HepG2 (cell line): Measurements from ENCODE around the gene CATSPERD. TPM values are rescaled to one million over a fixed set of nuclear protein-coding genes. Genes with fewer than 3 reads are reported as not detected.
A peak's percentile ranks its signal among the peaks of the same experiment; 100 is the strongest.

Source experiments
- ATAC-seq: fragments of 200-7000 bp; cut with Tn5 transposase; 3 replicates; pipeline ENCODE4 v1.9.1; 2020; ENCODE audit warnings: mild to moderate bottlenecking, moderate library complexity
- BruUV-seq: library from RNA; stranded (reverse); fragments of 400-500 nt; replicated peaks from 2 replicates; lab custom pipeline; 2021; lab: Mats Ljungman, UMichigan
- CTCF ChIA-PET: fragments of 300-600 bp; formaldehyde crosslinking; extraction: SDS; loops from one replicate; lab custom pipeline; 2021; ENCODE audit warnings: low total read pairs, inconsistent platforms, low intra/inter-chr PET ratio; lab: Yijun Ruan, JAX
- POLR2A ChIA-PET: fragments of 350-600 bp; sonication (Branson Sonifier 250); formaldehyde crosslinking; loops from one replicate; lab custom pipeline; 2020; ENCODE audit warnings: antibody characterized with exemption, inconsistent platforms; lab: Yijun Ruan, JAX
- DNase-seq: peaks from one replicate; pipeline ENCODE4 v3.0.0-alpha.2; 2015; ENCODE audit warnings: low spot score
- FAIRE-seq: peaks from 3 replicates; lab custom pipeline; 2011; peaks lifted over from hg19 to GRCh38; lab: Jason Lieb, UNC
- H2AFZ ChIP-seq: one replicate; pipeline ENCODE4 v1.6.1; 2011; ENCODE audit warnings: low read length, inconsistent platforms
- H3K27ac ChIP-seq: fragments of 300-600 bp; 3 replicates; pipeline ENCODE4 v1.8.0; 2011; ENCODE audit warnings: mixed run types, mild to moderate bottlenecking, mixed read lengths, low read length, inconsistent platforms; ENCODE audit not compliant: insufficient read depth; ENCODE audit errors: extremely low read length
- H3K27me3 ChIP-seq, 2 experiments: fragments of 200-600 bp in 1 of 2; 2 replicates in 1 of 2; 3 replicates in 1 of 2; pipeline versions ENCODE4 v1.6.0 to v1.8.0; 2011; ENCODE audit warnings: low read length in 2 of 2, mild to moderate bottlenecking in 2 of 2, moderate library complexity in 2 of 2, inconsistent platforms in 1 of 2; ENCODE audit not compliant: insufficient read depth in 2 of 2, control insufficient read depth in 1 of 2
- H3K36me3 ChIP-seq, 2 experiments: fragments of 200-600 bp in 1 of 2; replicated peaks in 1 of 2; 2 replicates in 1 of 2; 3 replicates in 1 of 2; pipeline versions ENCODE4 v1.5.1 to v1.8.0; 2011; ENCODE audit warnings: low read length in 2 of 2, inconsistent platforms in 1 of 2; ENCODE audit not compliant: insufficient read depth in 2 of 2, control insufficient read depth in 1 of 2
- H3K4me1 ChIP-seq: 2 replicates; pipeline ENCODE4 v1.5.1; 2012; ENCODE audit warnings: low read length, inconsistent platforms; ENCODE audit not compliant: insufficient read depth
- H3K4me2 ChIP-seq: 2 replicates; pipeline ENCODE4 v1.6.0; 2011; ENCODE audit warnings: low read depth, low read length, inconsistent platforms
- H3K4me3 ChIP-seq, 3 experiments: fragments of 200-600 bp in 1 of 3; sonication (generic), shearing (Covaris generic) in 1 of 3; replicated peaks in 1 of 3; 2 replicates each; pipeline ENCODE4 v1.5.1; 2011 to 2016; ENCODE audit warnings: low read length in 3 of 3, inconsistent platforms in 2 of 3, low read depth in 2 of 3, mild to moderate bottlenecking in 2 of 3, control low read depth in 1 of 3, mixed read lengths in 1 of 3; ENCODE audit not compliant: insufficient read depth in 1 of 3
- H3K79me2 ChIP-seq: one replicate; pipeline ENCODE4 v1.6.1; 2011; ENCODE audit warnings: low read length, inconsistent platforms; ENCODE audit not compliant: insufficient read depth
- H3K9ac ChIP-seq: 2 replicates; pipeline ENCODE4 v1.6.0; 2011; ENCODE audit warnings: mild to moderate bottlenecking, low read depth, low read length, inconsistent platforms; ENCODE audit not compliant: insufficient read depth
- H3K9me3 ChIP-seq: 2 replicates; pipeline ENCODE4 v1.5.1; 2012; ENCODE audit warnings: mild to moderate bottlenecking, low read length
- H4K20me1 ChIP-seq: 2 replicates; pipeline ENCODE4 v1.6.0; 2011; ENCODE audit warnings: inconsistent platforms, mild to moderate bottlenecking, low read length, moderate library complexity; ENCODE audit not compliant: insufficient read depth
- CCDC6 ChIP-seq: sonication (generic); formaldehyde crosslinking; IDR thresholded peaks from 2 replicates; pipeline ENCODE4 v1.8.1; 2022; ENCODE audit warnings: mild to moderate bottlenecking, missing genetic modification reagents, moderate library complexity
- DNMT1 ChIP-seq: sonication (generic); formaldehyde crosslinking; IDR thresholded peaks from 2 replicates; pipeline ENCODE4 v1.5.1; 2020; ENCODE audit warnings: mild to moderate bottlenecking, missing genetic modification reagents
- FOXC1 ChIP-seq: sonication (generic); formaldehyde crosslinking; IDR thresholded peaks from 2 replicates; pipeline ENCODE4 v1.8.0; 2022; ENCODE audit warnings: mild to moderate bottlenecking, missing genetic modification reagents, borderline replicate concordance
- MBD4 ChIP-seq: IDR thresholded peaks from 2 replicates; pipeline ENCODE4 v1.6.1; 2012; ENCODE audit warnings: low read length, inconsistent platforms, borderline replicate concordance
- MYNN ChIP-seq: sonication (generic); formaldehyde crosslinking; IDR thresholded peaks from 2 replicates; pipeline ENCODE4 v1.4.0; 2020; ENCODE audit warnings: mild to moderate bottlenecking, low read depth, missing genetic modification reagents
- PTBP1 ChIP-seq: fragments of 200-400 bp; formaldehyde crosslinking; IDR thresholded peaks from 2 replicates; pipeline ENCODE4 v1.6.1; 2018; ENCODE audit warnings: low read length, low read depth; ENCODE audit not compliant: poor library complexity, severe bottlenecking
- SATB2 ChIP-seq: sonication (generic); formaldehyde crosslinking; IDR thresholded peaks from 2 replicates; pipeline ENCODE4 v1.5.0; 2020; ENCODE audit warnings: missing genetic modification reagents
- TP53 ChIP-seq: sonication (generic); formaldehyde crosslinking; conservative IDR thresholded peaks from 2 replicates; pipeline ENCODE4 v1.4.0; 2020; ENCODE audit warnings: missing genetic modification reagents
- ZBTB42 ChIP-seq: sonication (generic); formaldehyde crosslinking; IDR thresholded peaks from 2 replicates; pipeline ENCODE4 v1.5.0; 2020; ENCODE audit warnings: mild to moderate bottlenecking, missing genetic modification reagents
- WGBS: methylation state at CpG from one replicate; pipeline ENCODE4 v1.1.6; 2017; ENCODE audit warnings: low lambda C conversion rate; 5-methylcytosine and 5-hydroxymethylcytosine counted together
- in situ Hi-C: cut with HindIII; loops from 2 replicates; pipeline ENCODE4 v1.10.0; 2017; ENCODE audit warnings: low pct_unique_long_range_greater_than_20kb; ENCODE audit not compliant: extremely low pct_ligation_motif_present
- intact Hi-C: fragments of 100-400 bp; cut with micrococcal nuclease; formaldehyde crosslinking; loops from one replicate; pipeline ENCODE4 v1.10.0; 2022; ENCODE audit not compliant: unreplicated experiment
- polyA plus RNA-seq, 8 experiments: library from polyadenylated mRNA; depleted of rRNA in 3 of 8; stranded (reverse) in 7 of 8; unstranded in 1 of 8; fragments of >200 nt; fragmentation: Illumina TruSeq in 4 of 8; extraction: Trizol in 4 of 8; gene quantifications; 2 replicates each; pipeline versions ENCODE4 v1.2.1 to v1.2.3, GENCODE V29; 2011 to 2016; ENCODE audit warnings: low read depth in 4 of 8, missing spikeins in 1 of 8, mixed read lengths in 1 of 8; ENCODE audit not compliant: insufficient read depth in 1 of 8
- total RNA-seq, 5 experiments: library from RNA; depleted of rRNA; stranded (reverse); fragments of >200 nt; fragmentation: Illumina TruSeq; extraction: Trizol; gene quantifications; 2 replicates each; pipeline ENCODE4 v1.2.3, GENCODE V29; 2016; ENCODE audit warnings: low read depth in 1 of 5
- TF ChIP-seq, protein P1 (sequence below): sonication (generic); formaldehyde crosslinking; IDR thresholded peaks from 2 replicates; pipeline ENCODE4 v1.4.0; 2020; ENCODE audit warnings: missing genetic modification reagents
- TF ChIP-seq, protein P2 (sequence below): sonication (generic); formaldehyde crosslinking; IDR thresholded peaks from 2 replicates; pipeline ENCODE4 v1.5.0; 2020; ENCODE audit warnings: missing genetic modification reagents, mild to moderate bottlenecking, borderline replicate concordance
- TF ChIP-seq, protein P3 (sequence below): IDR thresholded peaks from 2 replicates; pipeline ENCODE4 v1.6.1; 2016; ENCODE audit warnings: low read depth, missing genetic modification reagents, missing compliant biosample characterization

Gene CATSPERD
- total and polyA plus RNA-seq, 2 of the 13 experiments (the other 11 are each of a cell fraction or from before 2014, with no cell fraction given), result 0.04 TPM; not detected in 1

- TF ChIP-seq MYNN (CRISPR knock-in tag) (no peak; the same call in 1 of the 2 replicates), DNMT1 (CRISPR knock-in tag) (peak; percentile 30; the same call in 1 of the 2 replicates), MBD4 (no peak)
Observed at GRCh38 chr19:5719961-5720790, at the start of gene CATSPERD, which contains the start of gene LONP1 (continued).

GRCh38 chr19:5671600-5671999 is 48.8 kb upstream of the CATSPERD start:
- H3K4me2 ChIP-seq, result no peak overlapping the region
- H3K4me1 ChIP-seq, result no peaks in the 10 kb centered on the region
- no peak overlapping the region for H2AFZ ChIP-seq
- intact Hi-C loops (no loop called here), in situ Hi-C loops (no loop called here)
- FAIRE-seq (no peak), DNase-seq (no peak), ATAC-seq (no peak)
- no peaks in the 10 kb centered on the region for H3K9me3 ChIP-seq
- H3K9ac ChIP-seq, result no peak overlapping the region
- peaks cover 23 to 31% of the 10 kb centered on the region in 2 experiments for H3K36me3 ChIP-seq
- no peaks in the 10 kb centered on the region for H4K20me1 ChIP-seq
- H3K4me3 ChIP-seq, result no peak overlapping the region
- 95% methylated on average over 5 of the region's 7 CpGs for WGBS
- no peak overlapping the region for H3K27ac ChIP-seq
- no TSS peak for BruUV-seq
- H3K79me2 ChIP-seq, result no peaks in the 10 kb centered on the region
- H3K27me3 ChIP-seq, result no peaks in the 10 kb centered on the region
- POLR2A ChIA-PET, result interaction anchor here (2.0 kb wide), 1 partner anchor 18 kb away, joined by 4 read pairs; the partner anchor contains the start of gene RPL36
- CTCF ChIA-PET, result no interaction called here
- TF ChIP-seq, protein P1, sequence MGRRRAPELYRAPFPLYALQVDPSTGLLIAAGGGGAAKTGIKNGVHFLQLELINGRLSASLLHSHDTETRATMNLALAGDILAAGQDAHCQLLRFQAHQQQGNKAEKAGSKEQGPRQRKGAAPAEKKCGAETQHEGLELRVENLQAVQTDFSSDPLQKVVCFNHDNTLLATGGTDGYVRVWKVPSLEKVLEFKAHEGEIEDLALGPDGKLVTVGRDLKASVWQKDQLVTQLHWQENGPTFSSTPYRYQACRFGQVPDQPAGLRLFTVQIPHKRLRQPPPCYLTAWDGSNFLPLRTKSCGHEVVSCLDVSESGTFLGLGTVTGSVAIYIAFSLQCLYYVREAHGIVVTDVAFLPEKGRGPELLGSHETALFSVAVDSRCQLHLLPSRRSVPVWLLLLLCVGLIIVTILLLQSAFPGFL, result no peak
- TF ChIP-seq CCDC6 (CRISPR knock-in tag), result no peak
- TF ChIP-seq TP53 (CRISPR knock-in tag), result no peak
- TF ChIP-seq PTBP1, result no peak
- no peak for TF ChIP-seq FOXC1 (CRISPR knock-in tag)
- no peak for TF ChIP-seq ZBTB42 (CRISPR knock-in tag)
- TF ChIP-seq, protein P2, sequence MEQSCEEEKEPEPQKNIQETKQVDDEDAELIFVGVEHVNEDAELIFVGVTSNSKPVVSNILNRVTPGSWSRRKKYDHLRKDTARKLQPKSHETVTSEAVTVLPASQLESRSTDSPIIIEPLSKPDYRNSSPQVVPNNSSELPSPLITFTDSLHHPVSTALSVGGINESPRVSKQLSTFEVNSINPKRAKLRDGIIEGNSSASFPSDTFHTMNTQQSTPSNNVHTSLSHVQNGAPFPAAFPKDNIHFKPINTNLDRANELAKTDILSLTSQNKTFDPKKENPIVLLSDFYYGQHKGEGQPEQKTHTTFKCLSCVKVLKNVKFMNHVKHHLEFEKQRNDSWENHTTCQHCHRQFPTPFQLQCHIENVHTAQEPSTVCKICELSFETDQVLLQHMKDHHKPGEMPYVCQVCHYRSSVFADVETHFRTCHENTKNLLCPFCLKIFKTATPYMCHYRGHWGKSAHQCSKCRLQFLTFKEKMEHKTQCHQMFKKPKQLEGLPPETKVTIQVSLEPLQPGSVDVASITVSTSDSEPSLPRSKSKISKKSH (CRISPR knock-in tag), result no peak
- no peak for TF ChIP-seq SATB2
- TF ChIP-seq, protein P3, sequence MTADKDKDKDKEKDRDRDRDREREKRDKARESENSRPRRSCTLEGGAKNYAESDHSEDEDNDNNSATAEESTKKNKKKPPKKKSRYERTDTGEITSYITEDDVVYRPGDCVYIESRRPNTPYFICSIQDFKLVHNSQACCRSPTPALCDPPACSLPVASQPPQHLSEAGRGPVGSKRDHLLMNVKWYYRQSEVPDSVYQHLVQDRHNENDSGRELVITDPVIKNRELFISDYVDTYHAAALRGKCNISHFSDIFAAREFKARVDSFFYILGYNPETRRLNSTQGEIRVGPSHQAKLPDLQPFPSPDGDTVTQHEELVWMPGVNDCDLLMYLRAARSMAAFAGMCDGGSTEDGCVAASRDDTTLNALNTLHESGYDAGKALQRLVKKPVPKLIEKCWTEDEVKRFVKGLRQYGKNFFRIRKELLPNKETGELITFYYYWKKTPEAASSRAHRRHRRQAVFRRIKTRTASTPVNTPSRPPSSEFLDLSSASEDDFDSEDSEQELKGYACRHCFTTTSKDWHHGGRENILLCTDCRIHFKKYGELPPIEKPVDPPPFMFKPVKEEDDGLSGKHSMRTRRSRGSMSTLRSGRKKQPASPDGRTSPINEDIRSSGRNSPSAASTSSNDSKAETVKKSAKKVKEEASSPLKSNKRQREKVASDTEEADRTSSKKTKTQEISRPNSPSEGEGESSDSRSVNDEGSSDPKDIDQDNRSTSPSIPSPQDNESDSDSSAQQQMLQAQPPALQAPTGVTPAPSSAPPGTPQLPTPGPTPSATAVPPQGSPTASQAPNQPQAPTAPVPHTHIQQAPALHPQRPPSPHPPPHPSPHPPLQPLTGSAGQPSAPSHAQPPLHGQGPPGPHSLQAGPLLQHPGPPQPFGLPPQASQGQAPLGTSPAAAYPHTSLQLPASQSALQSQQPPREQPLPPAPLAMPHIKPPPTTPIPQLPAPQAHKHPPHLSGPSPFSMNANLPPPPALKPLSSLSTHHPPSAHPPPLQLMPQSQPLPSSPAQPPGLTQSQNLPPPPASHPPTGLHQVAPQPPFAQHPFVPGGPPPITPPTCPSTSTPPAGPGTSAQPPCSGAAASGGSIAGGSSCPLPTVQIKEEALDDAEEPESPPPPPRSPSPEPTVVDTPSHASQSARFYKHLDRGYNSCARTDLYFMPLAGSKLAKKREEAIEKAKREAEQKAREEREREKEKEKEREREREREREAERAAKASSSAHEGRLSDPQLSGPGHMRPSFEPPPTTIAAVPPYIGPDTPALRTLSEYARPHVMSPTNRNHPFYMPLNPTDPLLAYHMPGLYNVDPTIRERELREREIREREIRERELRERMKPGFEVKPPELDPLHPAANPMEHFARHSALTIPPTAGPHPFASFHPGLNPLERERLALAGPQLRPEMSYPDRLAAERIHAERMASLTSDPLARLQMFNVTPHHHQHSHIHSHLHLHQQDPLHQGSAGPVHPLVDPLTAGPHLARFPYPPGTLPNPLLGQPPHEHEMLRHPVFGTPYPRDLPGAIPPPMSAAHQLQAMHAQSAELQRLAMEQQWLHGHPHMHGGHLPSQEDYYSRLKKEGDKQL (CRISPR knock-in tag), result no peak
